HEK293T (cell line): ENCODE data around the gene CMTM3.

ENCODE experiments used
- HDGF ChIP-seq: fragments of 450-650 bp; IDR thresholded peaks from 2 replicates; pipeline ENCODE4 v1.6.1; 2017; ENCODE audit warnings: antibody characterized with exemption, borderline replicate concordance
- NFRKB ChIP-seq: fragments of 450-650 bp; IDR thresholded peaks from 2 replicates; pipeline ENCODE4 v1.6.1; 2016; ENCODE audit warnings: mild to moderate bottlenecking, moderate library complexity

GRCh38 chr16:66618588-66619375 lies 14.3 kb downstream of the CMTM3 start:
- TF ChIP-seq HDGF = no peak
- no peak for TF ChIP-seq NFRKB
